GM21723 (cell line): ENCODE data around the gene ZC3H12C.
A peak's percentile ranks its signal among the peaks of the same experiment; 100 is the strongest.
"Not testable (repeated sequence)": the region's sequence is repeated elsewhere in the genome, so short reads cannot be mapped to it uniquely, and the experiment has no call there.

ENCODE experiments used
- ATAC-seq: cut with Tn5 transposase; IDR thresholded peaks from one replicate; pipeline ENCODE4 v1.9.1; 2021; ENCODE audit warnings: mild to moderate bottlenecking, moderate library complexity; ENCODE audit not compliant: unreplicated experiment

Gene ZC3H12C

DNA sequence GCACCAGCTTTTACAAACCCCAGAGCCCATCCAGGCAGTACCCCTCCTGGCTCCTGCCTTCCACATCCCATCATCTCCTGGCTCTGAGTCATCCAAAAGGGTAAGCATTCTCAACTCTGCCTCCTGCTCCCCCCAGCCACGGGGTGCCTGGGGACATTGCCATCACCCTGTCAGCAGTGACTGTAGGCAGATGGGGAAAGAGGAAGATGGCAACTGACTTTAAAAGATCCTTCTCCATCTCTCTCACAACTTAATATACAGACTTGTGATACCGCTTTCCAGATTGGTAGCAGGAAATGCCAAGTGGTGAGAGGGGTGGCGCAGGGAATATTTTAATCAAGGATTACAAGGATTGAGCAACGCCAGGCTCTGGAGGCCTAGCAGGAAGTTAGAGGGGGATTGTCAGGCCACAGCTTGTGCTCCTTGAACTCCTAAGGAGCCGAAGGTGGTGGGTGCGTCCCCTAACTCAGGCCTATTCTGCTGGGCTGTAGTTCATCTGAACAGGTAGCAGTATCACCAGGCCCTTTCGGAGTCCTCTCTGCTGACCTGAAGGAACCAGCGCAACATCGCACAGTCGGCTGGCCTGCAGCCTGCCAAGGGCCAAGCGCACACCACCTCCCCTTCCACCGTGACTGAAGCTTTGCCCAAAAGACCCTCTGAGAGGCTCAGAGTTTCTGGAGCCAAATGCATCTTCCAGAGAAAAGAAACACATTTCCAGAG, 83.3 kb downstream of the ZC3H12C start:
- ATAC-seq: no peak

DNA sequence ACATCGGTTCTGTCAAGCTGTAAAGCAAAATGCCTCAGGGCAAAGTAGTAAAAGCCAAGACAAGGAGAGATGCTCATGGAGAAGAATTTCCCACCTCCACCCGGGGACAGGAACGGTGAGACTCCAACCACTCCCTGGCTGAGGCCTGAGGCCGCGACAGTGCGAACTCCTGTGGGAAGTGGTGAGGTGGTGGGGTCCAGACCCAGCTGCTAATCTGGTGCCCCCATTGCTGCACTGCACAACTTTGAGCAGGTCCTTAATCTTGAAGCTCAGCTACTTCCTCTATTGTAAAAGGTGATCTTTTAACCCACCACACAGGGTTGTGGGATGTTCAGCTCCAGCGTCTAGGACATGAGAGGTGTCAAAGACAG, 83.9 kb downstream of the ZC3H12C start:
- ATAC-seq: no peak

DNA sequence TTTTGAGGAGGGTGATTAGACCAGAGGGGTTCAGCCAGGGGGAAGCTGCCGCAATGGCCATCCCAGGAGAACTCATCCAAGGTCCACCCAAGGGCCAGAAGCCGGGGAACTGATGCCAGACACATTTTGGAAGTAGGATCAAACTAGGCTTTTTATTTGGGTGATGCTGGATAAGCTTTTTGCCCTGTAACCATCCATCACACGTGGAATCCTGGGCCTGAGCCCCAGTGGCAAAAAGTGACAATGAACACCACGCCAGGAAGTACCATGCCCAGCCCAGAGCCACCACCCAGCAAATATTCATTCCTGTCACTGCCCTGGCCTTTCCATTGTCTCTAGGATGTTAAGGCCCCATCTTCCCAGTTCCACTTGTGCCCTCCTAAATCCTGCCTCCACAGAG, 85.9 kb downstream of the ZC3H12C start:
- ATAC-seq: no peak

DNA sequence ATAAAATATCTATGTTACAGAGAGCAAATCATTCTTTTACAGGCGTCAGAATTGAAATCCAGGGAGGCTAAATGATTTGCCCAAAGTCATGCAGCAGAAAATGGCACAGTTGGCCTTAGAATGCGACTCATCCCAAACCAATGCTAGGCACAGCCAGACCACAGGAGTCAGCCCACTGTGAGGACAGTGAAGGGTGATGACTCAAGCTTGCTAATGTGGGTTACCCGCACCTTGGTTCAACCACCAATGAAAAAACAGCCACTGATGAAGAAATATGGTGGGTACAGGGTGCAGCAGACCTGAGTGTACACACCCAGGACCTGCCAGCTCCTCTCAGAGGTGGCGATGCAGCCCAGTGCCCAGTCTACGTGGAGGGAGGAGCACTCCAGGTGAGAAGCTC, 89.7 kb downstream of the ZC3H12C start:
- ATAC-seq: no peak

DNA sequence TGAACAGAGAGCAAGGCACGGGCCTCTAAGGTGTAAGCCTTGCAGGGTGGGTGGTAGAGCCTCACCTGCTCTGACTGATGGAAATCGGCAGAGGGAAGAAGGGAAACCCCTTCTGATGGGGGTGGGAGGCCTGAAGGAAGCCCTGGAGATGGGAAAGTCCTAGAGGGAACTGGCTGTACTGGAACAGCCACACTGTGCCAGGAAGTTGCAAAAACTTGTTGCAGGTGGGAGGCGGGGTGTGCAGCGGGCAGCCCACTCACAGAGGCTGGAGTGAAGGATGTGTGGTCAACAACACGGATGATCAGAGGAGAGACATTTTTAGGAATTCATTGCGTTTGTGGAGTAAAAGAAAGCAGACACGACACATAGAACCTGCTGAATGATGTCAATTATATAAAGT, 91.3 kb downstream of the ZC3H12C start:
- no peak for ATAC-seq

DNA sequence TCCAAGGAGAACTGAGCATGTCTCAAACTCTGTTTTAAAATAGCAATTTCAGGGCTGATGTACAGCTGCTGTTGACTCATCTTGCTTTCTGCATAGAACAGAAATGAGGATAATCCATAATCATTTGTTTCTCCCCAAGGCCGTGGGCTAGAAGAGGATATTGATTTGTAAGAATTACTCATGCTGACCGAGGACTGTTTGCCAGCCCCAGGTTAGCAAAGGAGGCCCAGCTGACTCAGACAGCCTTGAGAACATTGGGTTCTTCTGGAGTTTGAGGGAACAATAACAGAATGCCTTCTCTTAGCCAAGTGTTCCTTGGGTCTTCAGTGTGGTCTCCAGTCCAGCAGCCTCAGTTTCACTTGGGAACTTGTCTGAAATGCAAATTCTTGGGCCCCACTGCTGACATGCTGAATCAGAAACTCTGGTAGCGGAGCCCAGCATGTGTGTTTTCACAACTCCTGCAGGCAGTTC, 92.0 kb downstream of the ZC3H12C start:
- ATAC-seq: no peak

DNA sequence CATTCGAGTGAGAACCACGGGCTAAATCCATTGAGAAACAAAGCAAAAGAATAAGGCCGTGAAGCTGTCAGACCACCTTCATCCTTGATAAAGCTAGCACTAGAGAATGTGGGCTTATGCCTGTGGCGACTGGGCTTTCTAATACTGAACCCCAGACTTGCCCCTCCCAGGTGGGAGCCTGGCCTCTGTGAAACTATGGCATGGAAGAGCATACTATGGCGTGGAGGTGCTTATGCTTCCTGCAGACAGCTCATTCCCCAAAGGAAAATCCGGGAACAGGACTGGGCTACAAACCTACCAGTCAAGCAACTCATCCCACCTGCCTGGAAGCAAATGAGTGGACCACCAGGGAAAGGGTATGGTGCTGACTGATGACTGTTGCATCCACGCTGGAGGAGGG, 92.4 kb downstream of the ZC3H12C start:
- ATAC-seq: no peak

DNA sequence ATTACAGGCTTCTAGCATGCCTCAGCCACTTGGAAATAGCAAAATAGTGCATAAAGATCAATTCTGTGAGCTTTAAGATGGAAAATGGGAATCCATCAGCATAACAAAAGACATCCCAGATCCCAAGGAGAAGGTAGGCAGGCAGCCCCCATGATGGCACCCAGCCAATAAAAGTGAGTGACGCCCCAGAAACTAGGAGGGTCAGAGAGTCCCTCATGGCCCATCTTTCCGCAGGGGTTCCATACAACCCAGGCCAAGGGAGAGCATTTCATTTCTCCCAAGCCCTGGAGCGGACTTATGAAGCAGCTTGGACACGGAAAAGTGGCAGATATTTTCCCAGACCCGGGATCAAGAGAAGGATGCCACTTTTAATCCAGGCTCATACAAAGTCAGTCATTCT, 93.3 kb downstream of the ZC3H12C start:
- ATAC-seq: no peak

DNA sequence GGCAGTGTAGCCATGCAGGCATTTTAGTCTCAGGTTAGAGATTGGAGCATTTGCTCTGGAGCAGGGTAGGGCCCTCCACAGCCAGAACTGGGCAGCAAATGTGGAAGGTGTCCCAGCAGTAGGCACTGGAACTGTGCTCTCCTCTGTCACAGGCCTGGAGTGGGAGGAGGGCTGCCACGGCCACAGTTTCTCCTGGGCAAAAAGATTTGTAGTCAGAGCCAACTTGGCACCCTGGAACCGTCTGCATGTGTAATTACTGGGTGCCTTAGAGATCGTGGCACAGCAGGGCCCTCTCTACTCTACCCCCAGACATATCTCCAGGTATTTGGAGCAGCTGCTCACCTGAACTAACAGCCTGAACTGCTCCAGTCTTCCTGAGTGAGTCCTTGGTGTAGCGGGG, 93.7 kb downstream of the ZC3H12C start:
- no peak for ATAC-seq

DNA sequence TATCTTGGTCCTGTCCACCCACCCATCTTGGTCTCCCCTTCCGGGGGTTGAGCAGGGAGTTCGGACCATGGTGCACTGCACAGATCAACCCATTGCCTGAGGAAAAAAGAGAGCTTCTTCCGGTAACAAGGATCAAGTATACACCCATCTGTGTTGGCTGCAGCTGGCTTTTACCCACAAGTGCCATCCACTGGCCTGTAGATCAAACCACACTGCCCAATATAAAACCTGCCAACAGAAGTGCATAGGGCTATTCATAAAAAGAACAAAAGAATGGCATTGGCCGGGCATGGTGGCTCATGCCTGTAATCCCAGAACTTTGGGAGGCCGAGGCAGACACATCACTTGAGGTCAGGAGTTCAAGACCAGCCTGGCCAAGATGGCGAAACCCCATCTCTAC, 94.5 kb downstream of the ZC3H12C start:
- no peak for ATAC-seq

DNA sequence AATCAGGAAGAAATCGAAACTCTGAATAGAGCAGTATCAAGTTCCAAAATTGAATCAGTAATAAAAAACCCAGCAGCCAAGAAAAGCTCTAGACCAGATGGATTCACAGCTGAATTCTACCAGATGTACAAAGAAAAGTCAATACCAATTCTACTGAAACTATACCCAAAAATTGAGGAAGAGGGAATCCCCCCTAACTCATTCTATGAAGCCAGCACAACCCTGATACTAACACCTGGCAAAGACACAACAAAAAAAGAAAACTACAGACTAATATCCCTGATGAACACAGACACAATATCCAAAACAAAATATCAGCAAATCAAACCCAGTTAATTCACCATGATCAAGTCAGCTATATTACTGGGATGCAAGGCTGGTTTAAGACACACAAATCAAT, 97.7 kb downstream of the ZC3H12C start:
- ATAC-seq: no peak

DNA sequence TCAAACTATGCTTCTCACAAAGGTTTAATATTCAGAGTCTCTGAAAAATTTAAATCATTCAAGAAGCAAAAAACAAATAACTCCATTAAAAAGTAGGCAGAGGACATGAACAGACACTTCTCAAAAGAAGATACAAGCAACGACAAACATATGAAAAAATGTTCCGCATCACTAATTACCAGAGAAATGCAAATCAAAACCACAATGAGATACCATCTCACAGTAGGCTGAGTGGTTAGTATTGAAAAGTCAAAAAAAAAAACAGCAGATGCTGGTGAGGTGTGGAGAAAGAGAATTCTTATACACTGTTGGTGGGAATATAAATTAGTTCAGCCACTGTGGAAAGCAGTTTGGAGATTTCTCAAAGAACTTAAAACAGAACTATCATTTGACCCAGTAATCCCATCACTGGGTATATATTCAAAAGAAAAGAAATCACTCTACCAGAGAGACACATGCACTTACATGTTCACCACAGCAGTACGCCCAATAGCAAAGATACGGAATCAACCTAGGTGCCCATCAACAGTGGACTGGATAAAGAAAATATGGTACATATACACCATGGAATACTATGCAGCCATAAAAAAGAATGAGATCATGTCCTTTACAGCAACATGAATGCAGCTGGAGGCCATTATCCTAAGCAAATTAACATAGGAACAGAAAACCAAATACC, 99.6 kb downstream of the ZC3H12C start:
- ATAC-seq: peak; percentile 78

DNA sequence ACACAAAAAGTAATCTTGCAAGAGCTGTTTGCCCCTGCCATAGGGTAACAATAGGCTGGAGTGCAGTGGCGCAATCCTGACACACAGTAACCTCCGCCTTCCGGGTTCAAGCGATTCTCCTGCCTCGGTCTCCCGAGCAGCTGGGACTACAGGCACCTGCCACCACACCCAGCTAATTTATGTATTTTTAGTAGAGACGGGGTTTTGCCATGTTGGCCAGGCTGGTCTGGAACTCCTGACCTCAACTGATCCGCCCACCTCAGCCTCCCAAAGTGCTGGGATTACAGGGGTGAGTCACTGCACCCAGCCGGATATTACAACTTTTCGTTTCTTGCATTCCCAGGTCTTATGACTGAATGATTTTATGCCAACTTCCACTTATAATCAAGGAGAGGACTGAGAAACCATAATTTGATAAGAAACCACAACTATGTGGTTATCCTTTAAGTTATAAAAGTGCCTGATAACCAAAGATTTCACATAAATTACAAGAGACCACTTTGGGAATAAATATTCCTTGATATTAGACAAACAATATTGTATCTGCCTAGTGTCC, 101.1 kb downstream of the ZC3H12C start:
- not testable (repeated sequence) for ATAC-seq

DNA sequence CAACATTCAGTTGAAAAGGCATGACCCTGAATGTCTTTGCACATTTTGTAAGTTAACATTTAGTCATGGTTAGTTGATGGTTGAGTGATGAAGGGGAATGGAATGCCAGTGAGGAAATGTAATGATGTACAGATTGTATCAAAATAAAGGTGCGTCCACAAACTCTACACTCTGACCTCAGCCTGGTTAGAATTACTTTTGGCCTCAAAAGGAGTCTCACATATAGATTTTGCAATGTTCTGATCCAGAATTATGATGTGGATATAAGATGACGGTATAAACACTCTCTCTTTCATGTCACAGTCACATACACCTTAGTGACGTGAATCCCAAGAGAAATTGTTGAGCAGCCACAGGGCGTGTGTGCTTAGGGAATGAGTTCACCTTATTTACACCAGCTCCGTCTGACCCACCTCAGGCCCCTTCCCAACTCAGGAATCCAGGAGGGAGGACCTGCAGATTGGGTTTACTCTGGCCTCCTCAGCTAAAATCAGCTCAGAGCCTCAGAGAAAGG, 103.1 kb downstream of the ZC3H12C start:
- no peak for ATAC-seq

DNA sequence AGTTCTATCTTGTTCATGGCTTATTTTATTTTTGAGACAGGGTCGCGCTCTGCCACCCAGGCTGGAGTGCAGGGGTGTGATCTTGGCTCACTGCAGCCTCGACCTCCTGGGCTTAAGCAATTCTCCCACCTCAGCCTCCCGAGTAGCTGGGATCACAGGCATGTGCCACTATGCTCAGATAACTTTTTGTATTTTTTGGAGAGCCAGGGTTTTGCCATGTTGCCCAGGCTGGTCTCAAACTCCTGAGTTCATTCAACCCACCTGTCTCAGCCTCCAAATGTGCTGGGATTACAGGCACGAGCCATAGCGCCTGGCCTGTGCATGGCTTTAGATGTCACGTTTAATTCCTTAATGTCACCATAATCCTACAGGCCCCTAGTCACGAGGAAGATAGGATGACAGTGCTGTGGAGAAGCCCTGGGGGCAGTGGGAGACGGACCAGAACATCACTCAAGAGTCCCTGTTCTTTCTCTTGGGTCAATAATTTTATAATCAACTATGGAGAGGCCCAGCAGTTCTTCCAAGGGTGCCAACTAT, 103.8 kb downstream of the ZC3H12C start:
- no peak for ATAC-seq

DNA sequence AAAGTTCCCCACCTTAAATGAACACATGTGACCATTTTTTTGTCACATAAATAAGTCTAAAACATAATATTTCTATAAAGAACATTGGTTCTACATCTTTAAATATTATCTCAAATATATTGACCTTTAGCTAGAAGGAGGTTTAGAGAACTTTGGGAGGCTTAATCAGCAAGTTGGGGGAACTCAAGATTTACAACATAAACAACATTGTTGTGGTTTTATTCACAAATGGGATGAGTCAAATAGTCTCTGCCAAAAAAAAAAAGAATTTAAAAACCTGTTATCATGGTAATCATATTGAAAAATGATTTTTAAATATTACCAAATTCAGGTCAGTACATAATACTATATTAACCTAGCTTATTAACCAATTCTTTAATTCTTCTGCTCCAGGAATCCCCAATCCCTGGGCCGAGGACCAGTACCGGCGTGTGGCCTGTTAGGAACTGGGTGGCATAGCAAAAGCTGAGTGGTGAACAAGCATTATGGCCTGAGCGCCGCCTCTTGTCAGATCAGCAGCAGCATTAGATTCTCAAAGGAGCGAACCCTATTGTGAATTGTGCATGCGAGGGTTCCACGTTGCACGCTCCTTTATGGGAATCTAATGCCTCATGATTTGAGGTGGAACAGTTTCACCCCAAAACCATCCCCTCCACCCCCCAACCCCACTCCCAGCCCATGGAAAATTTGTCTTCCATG, 105.0 kb downstream of the ZC3H12C start:
- ATAC-seq: no peak

DNA sequence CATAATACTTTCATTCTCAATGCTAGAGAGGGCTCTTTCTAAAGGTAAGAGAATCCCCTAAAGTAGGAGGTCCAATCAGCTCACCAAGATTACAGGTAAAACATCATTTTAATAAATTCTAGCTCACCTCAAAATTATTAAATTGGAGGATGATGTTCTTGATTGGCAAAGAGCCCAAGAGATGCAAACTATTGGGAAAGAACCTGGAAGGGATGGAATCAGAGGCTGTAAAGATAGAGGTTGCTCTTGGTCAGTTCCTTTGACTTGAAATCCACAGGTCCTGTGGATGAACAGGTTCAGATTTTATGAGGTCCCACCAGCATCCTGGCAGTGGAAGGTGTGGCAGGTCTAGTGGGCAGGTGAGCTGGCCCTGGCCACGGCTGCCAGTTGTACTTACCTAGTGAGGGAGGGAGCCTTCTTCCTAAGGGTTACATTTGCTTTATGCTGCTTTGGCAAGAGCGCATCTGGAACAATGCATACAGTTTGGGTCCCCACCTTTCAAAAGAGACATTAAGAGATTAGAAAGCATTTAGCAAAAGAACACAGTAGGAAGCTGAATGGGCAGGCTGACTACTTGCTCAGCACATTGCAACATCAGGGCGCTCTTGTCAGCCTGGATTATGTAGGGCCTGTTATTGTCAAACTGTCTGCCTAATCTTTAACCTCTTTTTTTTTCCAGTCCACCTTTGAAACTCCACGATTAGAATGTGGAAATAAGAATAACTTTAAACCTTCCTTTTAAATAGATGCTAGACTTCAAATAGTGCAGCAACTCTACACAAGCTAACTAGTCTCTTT, 106.2 kb downstream of the ZC3H12C start:
- ATAC-seq: no peak

DNA sequence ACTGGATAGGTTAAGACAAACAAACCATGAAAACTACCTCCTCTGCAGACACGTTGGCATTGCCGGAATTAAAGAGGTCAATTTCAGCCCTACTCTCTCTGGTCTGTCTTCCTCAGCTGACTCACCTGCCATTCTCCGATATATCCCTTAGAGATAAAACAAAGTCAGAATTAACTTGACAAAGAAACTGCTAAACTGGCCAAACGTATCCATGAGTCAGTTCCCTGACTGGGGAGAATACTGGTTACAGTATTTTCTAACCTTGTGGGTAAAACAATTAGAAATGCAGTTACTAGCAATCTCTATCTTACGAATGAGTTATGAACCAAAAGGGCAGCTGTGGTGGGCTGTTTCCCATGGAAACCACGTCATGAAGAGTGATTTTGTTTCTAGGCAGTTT, 107.0 kb downstream of the ZC3H12C start:
- no peak for ATAC-seq

DNA sequence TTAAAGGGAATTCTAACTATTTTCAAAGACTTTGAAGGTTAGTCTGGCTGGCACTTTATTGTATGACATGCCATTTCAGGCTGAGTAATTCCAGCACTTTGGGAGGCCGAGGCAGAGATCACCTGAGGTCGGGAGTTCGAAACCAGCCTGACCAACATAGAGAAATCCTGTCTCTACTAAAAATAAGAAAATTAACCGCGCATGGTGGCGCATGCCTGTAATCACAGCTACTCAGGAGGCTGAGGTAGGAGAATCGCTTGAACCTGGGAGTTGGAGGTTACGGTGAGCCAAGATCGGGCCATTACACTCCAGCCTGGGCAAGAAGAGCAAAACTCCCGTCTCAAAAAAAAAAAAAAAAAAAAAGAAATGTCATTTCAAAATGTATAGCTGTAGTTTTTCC, 107.6 kb downstream of the ZC3H12C start:
- no peak for ATAC-seq

DNA sequence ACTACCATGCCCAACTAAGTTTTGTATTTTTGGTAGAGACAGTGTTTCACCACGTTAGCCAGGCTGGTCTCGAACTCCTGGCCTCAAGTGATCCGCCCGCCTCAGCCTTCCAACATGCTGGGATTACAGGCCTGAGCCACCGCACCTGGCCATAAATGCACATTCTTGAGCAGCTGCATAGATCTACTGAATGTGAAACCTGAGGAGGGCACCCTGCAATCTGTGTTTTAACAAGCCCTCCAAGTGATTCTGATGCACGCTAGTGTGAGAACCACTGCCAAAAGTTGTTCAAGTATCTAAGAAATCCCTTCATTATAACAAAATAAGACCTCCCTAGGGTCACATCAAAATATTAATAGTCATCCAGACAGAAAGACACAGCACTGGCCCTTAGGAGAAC, 113.9 kb downstream of the ZC3H12C start:
- no peak for ATAC-seq
